Measurements from ENCODE around the gene SMARCA2.
A peak's percentile ranks its signal among the peaks of the same experiment; 100 is the strongest.

The SMARCA2 gene

DNA sequence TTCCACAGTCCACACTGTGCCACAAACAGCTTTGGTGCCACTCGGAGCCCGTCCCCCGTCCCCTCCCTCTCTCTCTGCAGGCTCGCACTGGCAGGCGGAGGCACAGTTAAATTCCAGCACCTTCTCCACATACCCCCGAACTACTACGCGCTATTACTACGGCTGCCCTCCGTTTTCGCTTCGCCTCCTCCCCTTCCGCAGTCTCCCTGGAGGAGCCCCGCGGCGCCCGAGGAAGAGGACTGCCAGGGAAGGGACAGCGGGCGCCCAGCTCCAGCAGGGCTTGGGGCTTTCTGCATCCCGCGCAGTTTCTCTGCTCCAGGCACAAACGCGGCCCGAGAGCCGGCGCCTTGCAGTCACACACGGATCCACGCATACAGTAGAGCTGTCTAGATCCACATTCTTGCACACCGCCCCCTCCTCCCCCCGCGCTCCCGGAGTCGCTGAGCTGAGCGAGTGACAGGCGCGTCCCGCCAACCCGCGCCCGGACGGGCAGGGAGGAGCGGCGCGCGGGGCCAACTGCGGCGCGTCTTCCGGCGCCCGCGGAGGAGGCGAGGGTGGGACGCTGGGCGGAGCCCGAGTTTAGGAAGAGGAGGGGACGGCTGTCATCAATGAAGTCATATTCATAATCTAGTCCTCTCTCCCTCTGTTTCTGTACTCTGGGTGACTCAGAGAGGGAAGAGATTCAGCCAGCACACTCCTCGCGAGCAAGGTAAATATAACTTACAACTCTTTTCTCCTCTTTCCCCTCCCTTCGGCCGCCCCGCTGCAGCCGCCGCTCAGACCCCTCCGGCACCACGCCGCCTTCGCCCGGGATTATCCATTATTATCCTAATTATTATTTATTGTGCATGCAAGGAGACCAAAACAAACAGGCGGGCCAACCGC, at the start of gene SMARCA2:
SMARCA2 (plus strand) TSS at position 652 of the 885 bp plus-strand sequence. CDS start 13,676 bp downstream, outside the sequence.
- DNase-seq: peak; percentile 95

DNA sequence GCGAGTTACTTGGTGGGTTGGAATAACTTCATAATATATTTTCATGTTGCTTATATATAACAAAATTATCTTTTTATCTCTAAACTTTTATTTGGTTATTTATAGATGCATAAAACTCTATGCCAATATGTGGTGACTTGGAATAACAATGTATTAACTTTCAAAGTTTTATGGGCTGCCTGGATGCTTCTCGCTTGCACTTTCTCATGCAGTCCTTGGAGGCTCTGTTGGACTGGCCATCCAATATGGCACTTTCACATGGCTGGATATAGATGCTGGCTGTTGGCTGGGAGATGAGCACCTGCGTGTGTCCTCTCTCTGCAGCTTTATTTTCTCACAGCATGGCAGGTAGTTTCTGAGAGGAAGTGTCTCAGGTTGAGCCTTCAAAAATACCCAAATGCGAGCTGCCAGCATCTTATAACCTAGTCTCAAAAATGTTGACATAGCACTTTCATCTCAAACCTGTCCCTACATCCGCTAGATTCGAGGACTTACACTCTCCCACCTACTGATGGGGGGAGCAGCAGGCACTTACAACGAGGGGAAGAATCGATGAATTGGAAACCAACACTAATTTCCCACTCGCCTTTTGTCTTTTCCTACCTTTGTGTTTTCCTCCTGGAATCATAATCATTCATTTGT, 48.3 kb upstream of the SMARCA2 start:
- DNase-seq: no peak

DNA sequence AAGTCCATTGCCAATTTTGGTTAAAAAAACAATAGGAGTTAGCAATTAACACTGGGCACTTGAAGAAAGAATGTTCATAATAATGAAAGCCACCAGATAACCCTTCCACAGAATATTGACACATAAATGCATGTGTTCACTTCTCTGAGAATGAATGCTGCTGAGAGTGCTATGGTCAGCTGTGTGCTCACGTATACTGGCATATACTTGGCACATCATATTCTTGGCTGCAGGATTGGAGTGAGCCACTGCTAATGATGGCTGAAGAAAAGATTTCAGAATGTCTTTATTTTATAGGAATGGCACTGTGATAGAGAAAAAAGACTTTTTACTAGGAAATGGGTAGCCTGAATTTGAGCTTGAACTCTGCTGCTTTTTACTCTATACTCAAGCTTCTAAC, 46.0 kb upstream of the SMARCA2 start:
- no peak for DNase-seq

- DNase-seq: no peak
Observed at GRCh38 chr9:1969898-1970297, 45.2 kb upstream of the SMARCA2 start.

DNA sequence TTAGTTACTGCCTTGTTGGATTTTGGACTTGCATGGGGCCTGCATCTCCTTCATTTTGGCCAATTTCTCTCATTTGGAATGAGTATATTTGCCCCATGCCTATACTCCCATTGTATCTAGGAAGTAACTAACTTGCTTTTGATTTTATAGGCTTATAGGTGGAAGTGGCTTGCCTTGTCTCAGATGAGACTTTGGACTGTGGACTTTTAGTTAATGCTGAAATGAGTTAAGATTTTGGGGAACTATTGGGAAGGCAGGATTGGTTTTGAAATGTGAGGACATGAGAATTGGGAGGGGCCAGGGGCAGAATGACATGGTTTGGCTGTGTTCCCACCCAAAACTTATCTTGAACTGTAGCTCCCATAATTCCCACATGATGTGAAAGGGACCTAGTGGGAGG, 42.5 kb upstream of the SMARCA2 start:
- no peak for DNase-seq

GRCh38 chr9:1977026-1977425, 38.1 kb upstream of the SMARCA2 start:
- no peak for DNase-seq

DNA sequence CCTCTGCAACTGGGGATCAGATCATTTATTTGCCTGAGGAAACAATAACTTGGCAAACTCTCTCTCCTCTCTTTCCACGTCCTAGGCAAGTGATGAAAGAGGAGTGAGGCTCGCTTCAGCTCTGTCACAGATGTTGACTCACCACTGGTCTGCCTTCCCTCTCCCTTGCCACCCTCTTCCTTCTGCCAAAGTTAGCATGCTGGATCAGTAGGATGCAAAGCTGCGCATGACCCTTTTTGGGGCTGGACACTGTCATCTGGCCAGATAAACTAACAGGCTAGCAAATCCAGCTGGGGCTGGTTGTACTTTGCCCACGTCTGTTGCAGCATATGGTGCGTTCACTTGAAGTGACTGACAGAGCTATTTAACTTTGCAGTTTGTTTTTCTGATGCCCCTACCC, 36.2 kb upstream of the SMARCA2 start:
- DNase-seq: no peak

DNA sequence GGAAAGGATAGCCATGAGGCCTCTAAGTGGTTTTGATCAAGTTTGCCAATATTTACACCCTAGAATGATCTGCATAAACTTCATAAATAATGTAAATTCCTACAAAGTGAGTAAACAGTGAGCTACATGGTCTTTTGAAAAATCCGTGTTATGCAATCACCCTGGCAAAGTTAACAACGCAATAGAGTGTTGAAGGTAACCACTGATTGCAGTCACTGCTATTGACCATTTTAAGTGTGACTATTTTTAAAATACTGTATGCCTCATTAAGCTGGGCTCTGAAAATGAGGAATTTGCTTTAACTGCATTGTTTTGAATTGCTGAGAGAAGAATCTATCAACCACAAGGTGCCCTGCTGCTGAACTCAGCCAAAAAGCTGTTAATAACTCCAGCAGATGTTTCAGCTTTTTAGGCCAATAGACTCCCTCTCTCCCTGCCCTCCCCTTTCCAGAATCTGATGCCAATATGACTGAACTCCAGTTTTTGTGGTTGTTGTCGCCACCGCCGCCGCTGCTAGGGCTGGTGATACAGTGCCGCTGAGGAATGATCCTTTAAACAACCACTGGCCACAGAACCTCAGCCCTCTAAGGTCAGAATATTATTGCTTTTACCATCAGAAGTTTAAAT, 35.3 kb upstream of the SMARCA2 start:
- DNase-seq: no peak

- no peak for DNase-seq
Observed at GRCh38 chr9:1980387-1980786, 34.8 kb upstream of the SMARCA2 start.

DNA sequence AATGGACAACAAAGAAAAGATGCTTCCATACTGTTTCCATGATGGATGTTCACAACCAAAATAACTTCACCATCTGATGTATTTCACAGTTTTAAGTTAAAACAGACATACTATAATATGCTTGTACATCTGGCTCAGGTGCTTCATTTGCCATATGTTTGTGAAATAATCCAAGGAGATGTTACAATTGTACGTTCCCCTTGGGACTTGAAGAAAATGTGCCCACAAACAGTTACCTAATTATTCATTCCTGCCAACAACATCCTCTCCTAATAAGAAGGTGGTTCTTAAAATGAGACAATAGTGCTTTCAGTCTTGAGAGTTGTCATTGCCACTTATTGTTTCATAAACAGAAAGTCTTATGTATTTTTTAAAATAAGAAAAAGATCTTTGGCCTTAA, 33.1 kb upstream of the SMARCA2 start:
- no peak for DNase-seq

DNA sequence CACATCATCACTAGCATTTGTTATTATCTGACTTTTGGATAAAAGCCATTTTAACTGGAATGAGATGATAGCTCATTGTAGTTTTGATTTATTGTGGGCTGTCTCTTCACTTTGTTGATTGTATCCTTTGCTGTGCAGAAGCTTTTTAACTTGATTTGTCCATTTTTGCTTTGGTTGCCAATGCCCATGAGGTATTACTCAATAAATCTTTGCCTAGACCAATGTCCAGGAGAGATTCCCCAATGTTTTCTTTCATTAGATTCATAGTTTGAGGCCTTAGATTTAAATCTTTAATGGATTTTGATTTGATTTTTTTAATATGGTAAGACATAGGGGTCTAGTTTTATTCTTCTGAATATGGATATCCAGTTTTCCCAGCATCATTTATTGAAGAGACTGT, 28.8 kb upstream of the SMARCA2 start:
- DNase-seq: no peak

DNA sequence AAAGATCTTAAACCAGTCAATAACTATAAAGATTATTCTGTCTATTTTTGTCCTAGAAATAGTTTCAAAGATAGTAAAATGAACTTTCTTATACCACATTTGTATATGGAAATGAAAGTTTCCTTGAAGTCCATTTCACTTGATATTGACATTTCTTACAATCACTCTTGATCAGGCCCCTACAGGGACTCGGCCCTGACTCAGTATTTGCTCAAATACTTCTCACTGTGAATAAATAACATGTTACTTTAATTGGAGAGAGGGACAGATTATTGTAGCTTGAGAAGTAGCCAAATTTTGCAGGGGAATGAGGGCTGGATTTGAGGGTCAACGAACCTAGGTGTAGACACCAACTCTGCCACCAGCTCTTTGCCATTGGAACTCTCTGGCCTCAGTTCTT, 25.6 kb upstream of the SMARCA2 start:
- DNase-seq: no peak

- no peak for DNase-seq
Observed at GRCh38 chr9:1994180-1994579, 21.0 kb upstream of the SMARCA2 start.

- no peak for DNase-seq
Observed at GRCh38 chr9:1995084-1995483, 20.1 kb upstream of the SMARCA2 start.

- DNase-seq: no peak
Observed at GRCh38 chr9:1996156-1996555, 19.0 kb upstream of the SMARCA2 start.

DNA sequence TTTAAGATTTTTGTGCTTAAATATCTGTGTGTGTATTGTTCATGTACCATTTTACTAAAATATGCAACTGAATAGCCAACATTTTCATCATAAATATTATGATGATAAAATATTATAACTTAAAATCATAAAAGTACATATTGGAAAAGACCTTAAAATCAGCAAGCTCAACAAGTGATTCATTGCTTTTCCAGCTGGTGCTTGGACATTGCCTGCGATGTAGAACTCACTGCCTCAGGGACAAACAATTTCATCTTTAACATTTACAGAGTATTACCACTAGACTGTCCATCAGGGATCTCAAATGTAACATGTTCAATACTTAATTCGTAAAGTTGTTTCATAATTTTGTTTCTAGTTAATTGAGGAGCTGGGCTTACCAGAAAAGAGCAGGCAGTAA, 17.5 kb upstream of the SMARCA2 start:
- no peak for DNase-seq

- no peak for DNase-seq
Observed at GRCh38 chr9:1998111-1998510, 17.0 kb upstream of the SMARCA2 start.

DNA sequence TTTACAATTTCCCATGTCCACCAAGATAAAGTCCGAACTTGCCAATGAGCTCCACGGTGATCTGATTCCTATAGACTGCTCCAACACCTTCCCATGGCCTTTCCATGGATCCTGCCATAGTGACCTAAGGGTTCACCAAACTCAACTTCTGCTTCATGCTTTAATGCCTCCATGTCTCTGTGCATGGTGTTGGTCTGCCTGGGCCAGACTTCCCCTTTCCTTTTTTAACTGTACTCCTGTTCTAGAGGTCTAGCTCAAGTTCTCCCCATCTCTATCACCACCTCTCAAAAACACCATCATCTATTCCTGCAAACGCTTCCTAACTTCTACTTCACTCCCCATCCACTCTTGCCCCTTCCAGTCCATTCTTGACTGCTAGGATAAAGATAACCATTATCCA, 14.8 kb upstream of the SMARCA2 start:
- no peak for DNase-seq

DNA sequence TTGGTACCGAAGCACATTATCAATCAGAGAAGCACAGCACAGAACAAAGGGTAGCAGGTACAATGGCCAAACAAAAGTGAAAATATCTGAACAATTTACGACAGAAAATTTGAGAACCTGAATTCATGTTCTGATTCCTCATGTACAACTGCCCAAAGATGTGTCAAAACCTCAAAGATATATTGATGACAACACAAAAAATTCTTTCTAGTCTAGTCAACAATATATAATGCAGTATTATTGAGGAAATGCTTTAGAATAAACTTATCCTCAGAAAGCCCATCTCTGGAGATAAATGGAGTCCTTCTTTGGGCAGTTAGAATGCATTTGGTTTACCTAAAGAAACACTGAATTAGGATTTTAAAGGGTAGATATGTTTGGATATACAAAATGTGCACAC, 6.8 kb upstream of the SMARCA2 start:
- DNase-seq: no peak

DNA sequence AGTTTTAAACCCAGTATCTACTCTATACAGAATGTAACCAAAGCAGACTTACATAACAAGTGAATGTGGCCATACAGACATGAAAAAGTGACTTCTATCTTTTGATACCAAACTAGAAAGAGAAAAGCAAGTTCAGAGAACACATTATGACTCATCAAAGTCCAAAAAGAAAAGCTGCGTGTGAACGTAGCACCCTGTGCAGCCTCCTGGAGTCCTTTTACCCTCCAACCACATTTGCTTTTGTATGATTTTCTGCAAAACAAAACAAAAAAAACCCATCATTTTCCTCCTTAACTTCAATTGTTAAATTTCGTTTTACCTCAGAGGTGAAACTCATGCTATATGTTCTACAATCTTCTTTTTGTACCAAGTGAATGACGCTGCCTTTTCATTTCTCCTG, 2.8 kb upstream of the SMARCA2 start:
- no peak for DNase-seq

DNA sequence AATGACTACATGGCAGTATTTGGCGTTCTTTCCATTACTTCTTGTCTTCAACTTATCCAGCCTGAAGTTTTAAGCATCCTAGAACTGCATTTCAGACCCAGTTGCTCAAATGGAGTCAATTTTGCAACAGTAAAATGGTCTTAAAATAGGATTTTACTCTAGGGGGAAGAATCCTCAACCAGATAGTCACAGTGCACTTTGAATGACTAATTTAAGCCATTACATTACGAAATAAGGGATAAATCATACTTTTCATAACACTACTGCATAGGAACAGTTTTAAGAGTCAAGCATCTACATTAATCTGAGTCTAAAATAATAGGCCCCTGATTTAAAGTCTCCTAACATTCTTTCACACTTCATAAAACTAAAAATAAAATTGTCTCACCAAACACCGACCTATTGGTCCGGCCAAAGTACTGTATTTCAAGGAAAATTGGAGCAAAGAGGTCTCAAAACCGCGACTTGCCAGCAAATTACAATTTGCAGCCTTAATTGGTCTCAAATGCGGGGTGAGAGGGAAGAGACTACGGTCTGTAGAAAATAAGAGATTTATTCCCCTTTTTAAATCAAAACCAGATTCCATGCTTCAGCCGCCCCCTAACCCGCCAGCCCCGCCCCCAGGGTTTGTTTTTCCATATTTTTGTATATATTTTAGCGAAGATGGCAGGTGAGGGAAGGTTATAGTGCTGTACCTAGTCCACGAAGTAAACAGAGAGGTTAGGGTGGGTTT, 1.2 kb upstream of the SMARCA2 start:
- no peak for DNase-seq

- DNase-seq: peak; percentile 15
Observed at GRCh38 chr9:2015581-2016407, 647 bp downstream of the SMARCA2 start.

All from CD4-positive, alpha-beta T cell treated with Interferon gamma for 1 hour (primary cell).